ENCODE results near the gene HAPSTR1. TPM values are rescaled to one million over a fixed set of nuclear protein-coding genes. Genes with fewer than 3 reads are reported as not detected.

The HAPSTR1 gene
- total and polyA plus RNA-seq, 2 of the 8 experiments (the other 6 are each of a cell fraction or from before 2014, with no cell fraction given) = 11.9 to 66.1 TPM

DNA sequence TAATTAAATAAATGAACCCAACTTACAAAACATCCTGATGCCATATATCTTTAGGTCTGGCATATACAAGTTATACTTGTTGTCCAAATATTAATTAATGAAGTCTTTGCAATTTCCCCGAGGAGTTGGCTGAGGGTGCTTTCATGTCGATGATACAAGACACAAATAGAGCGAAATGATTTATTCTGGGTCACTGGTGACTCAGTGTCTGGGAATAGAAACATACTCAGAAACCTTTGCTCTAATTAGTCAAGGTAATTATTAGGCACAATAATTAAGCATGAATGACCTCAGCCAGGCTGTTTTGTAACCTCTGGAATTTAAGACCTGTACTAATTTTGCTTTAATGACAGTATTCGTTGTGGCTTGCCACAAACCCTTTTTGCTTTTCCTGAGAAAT lies 37.0 kb upstream of the HAPSTR1 start:
- H3K4me2 ChIP-seq (ENCODE audit: insufficient read depth in 1 of 2, low read depth in 2 of 2, low read length in 2 of 2) = no peak overlapping the region
- no peak for FAIRE-seq

More for the DNA sequence above, 37.0 kb upstream of the HAPSTR1 start:
- H3K27ac ChIP-seq (ENCODE audit: low read depth, low read length) = no peak overlapping the region
- no peak overlapping the region for H3K23ac ChIP-seq (ENCODE audit: insufficient read length)
- H3K9ac ChIP-seq (replicated peaks in 1 of 4; ENCODE audit: extremely low read depth in 1 of 4, low read depth in 3 of 4, low read length in 3 of 4) = no peak overlapping the region
- POLR2A ChIA-PET (ENCODE audit: partially characterized antibody) = interaction anchor here (1.1 to 2.4 kb wide), 2 partner anchors 19 to 38 kb away, joined by 5 to 16 read pairs; partner anchors contain the start of gene HAPSTR1
- H3K14ac ChIP-seq (ENCODE audit: insufficient read length) = no peak overlapping the region
- H2BK120ac ChIP-seq (replicated peaks; ENCODE audit: low read depth, low read length) = no peak overlapping the region
- H2BK5ac ChIP-seq (ENCODE audit: low read depth, low read length) = no peak overlapping the region
- H4K20me1 ChIP-seq (replicated peaks in 1 of 2; ENCODE audit: control insufficient read depth in 1 of 2, insufficient read depth in 2 of 2, low read length in 2 of 2) = no peaks in the 10 kb centered on the region
- no peak overlapping the region for H2BK12ac ChIP-seq (ENCODE audit: low read depth, low read length)
- H3K79me2 ChIP-seq (ENCODE audit: control insufficient read depth in 1 of 2, insufficient read depth in 2 of 2, low read length in 2 of 2) = no peaks in the 10 kb centered on the region
- no peak overlapping the region for H2AK5ac ChIP-seq (ENCODE audit: low read depth, low read length)
- DNase-seq (ENCODE audit: low read depth in 1 of 2, low spot score in 2 of 2) = no peak
- 0 out of 2 replicates have a peak, but pooled peaks cover 2% of the 10 kb centered on the region for H3K79me1 ChIP-seq (ENCODE audit: low read depth, low read length)
- H3K9me3 ChIP-seq (ENCODE audit: insufficient read depth in 2 of 2, low read depth in 1 of 2, low read length in 1 of 2) = no peaks in the 10 kb centered on the region
- H3K36me3 ChIP-seq (ENCODE audit: control insufficient read depth in 2 of 4, insufficient read depth in 4 of 4, low read length in 3 of 4) = no peaks in the 10 kb centered on the region
- H3K4ac ChIP-seq (replicated peaks; ENCODE audit: insufficient read length, low read depth, low read length) = no peak overlapping the region
- no peak overlapping the region for H3K18ac ChIP-seq (ENCODE audit: extremely low read depth, low read length)
- WGBS, 2 experiments (ENCODE audit: extremely low coverage in 1 of 2, insufficient coverage in 1 of 2, insufficient read length in 1 of 2, insufficient replicate concordance in 2 of 2, low coverage in 1 of 2, low lambda C conversion rate in 2 of 2, missing lambda C conversion rate in 1 of 2) = 84% methylated on average over 4 of the region's 4 CpGs; no CpG with 5 or more reads in 1 of the 2 experiments
- H2BK15ac ChIP-seq (ENCODE audit: low read length) = no peak overlapping the region
- no peak overlapping the region for H4K91ac ChIP-seq (replicated peaks; ENCODE audit: insufficient read length, low read length)
- H2BK20ac ChIP-seq (ENCODE audit: low read length) = no peak overlapping the region
- no peak overlapping the region for H4K5ac ChIP-seq (ENCODE audit: insufficient read length, low read depth, low read length)
- no peak overlapping the region for H2AFZ ChIP-seq (ENCODE audit: low read length)
- no peak overlapping the region for H3K4me3 ChIP-seq (ENCODE audit: extremely low read depth in 1 of 4, insufficient read depth in 2 of 4, low read depth in 3 of 4, low read length in 4 of 4)
- H3K4me1 ChIP-seq (replicated peaks in 1 of 4; ENCODE audit: control insufficient read depth in 3 of 4, insufficient read depth in 4 of 4, low read length in 3 of 4) = peaks cover 0 to 6% (median 1%) of the 10 kb centered on the region in 4 experiments; a peak in 3 of 7 replicates
- TF ChIP-seq NRF1 (IDR thresholded peaks at IDR 0.05; ENCODE audit: low read depth, low read length) = no peak
- TF ChIP-seq POU5F1 (IDR thresholded peaks at IDR 0.05; ENCODE audit: low read depth, low read length) = no peak
- TF ChIP-seq SIN3A (conservative IDR thresholded peaks at IDR 0.05 in 1 of 2, IDR thresholded peaks at IDR 0.05 in 1 of 2; ENCODE audit: low read depth in 1 of 2, low read length in 2 of 2) = no peak
- TF ChIP-seq, protein P1, sequence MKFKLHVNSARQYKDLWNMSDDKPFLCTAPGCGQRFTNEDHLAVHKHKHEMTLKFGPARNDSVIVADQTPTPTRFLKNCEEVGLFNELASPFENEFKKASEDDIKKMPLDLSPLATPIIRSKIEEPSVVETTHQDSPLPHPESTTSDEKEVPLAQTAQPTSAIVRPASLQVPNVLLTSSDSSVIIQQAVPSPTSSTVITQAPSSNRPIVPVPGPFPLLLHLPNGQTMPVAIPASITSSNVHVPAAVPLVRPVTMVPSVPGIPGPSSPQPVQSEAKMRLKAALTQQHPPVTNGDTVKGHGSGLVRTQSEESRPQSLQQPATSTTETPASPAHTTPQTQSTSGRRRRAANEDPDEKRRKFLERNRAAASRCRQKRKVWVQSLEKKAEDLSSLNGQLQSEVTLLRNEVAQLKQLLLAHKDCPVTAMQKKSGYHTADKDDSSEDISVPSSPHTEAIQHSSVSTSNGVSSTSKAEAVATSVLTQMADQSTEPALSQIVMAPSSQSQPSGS (IDR thresholded peaks at IDR 0.05; ENCODE audit: low read length) = no peak
- no peak for TF ChIP-seq SIX5 (IDR thresholded peaks at IDR 0.05; ENCODE audit: low read depth, low read length)
- no peak for TF ChIP-seq RNF2 (IDR thresholded peaks at IDR 0.05; ENCODE audit: borderline replicate concordance, low read depth, low read length, missing control alignments, poor library complexity, severe bottlenecking)
- TF ChIP-seq FOSL1 (IDR thresholded peaks at IDR 0.05; ENCODE audit: insufficient read depth, low read depth, low read length) = no peak
- TF ChIP-seq CHD1 (IDR thresholded peaks at IDR 0.05; ENCODE audit: low read depth, low read length) = no peak
- TF ChIP-seq RXRA (IDR thresholded peaks at IDR 0.05; ENCODE audit: insufficient read depth, low read depth, low read length) = no peak
- TF ChIP-seq CHD2 (IDR thresholded peaks at IDR 0.05; ENCODE audit: low read length) = no peak
- TF ChIP-seq NANOG (IDR thresholded peaks at IDR 0.05; ENCODE audit: insufficient read depth, low read depth, low read length, poor library complexity, severe bottlenecking) = no peak
- TF ChIP-seq TAF1 (IDR thresholded peaks at IDR 0.05; ENCODE audit: low read depth, low read length) = no peak
- no peaks in the 10 kb centered on the region for H3K27me3 ChIP-seq (replicated peaks in 1 of 4; ENCODE audit: control insufficient read depth in 3 of 4, extremely low read depth in 1 of 4, insufficient read depth in 3 of 4, low read length in 3 of 4)
- 0 out of 2 replicates have a peak, but pooled peaks cover 2% of the 10 kb centered on the region for H3K23me2 ChIP-seq (ENCODE audit: low read depth, low read length)
- H4K8ac ChIP-seq (ENCODE audit: extremely low read depth, insufficient read depth, low read length) = no peak overlapping the region
- no peak overlapping the region for H3K56ac ChIP-seq (replicated peaks; ENCODE audit: insufficient read length, low read depth, low read length)
- CTCF ChIA-PET (ENCODE audit: partially characterized antibody) = interaction anchor here (1.7 kb wide), 1 partner anchor 20 kb away, joined by 4 read pairs; no protein-coding TSS in a partner anchor

Data from H1 (cell line).